Osteoblast (primary cell): ENCODE results near the gene CACNA1D. TPM values are rescaled to one million over a fixed set of nuclear protein-coding genes. Genes with fewer than 3 reads are reported as not detected.

Experiments used
- DNase-seq: peaks from one replicate; pipeline ENCODE4 v3.0.0; 2011; ENCODE audit warnings: low spot score, mixed read lengths; ENCODE audit not compliant: insufficient read length; ENCODE audit errors: missing footprints
- H2AFZ ChIP-seq: 2 replicates; pipeline ENCODE4 v1.6.0; 2011; ENCODE audit warnings: mild to moderate bottlenecking, low read length
- H3K27ac ChIP-seq: 2 replicates; pipeline ENCODE4 v1.5.1; 2011; ENCODE audit warnings: mild to moderate bottlenecking, low read depth, low read length, moderate library complexity
- H3K27me3 ChIP-seq: 2 replicates; pipeline ENCODE4 v1.6.0; 2012; ENCODE audit warnings: mild to moderate bottlenecking, control low read depth, inconsistent platforms, low read length, moderate library complexity; ENCODE audit not compliant: insufficient read depth
- H3K36me3 ChIP-seq: 2 replicates; pipeline ENCODE4 v1.5.1; 2011; ENCODE audit warnings: mild to moderate bottlenecking, low read length, control low read depth, moderate library complexity; ENCODE audit not compliant: insufficient read depth
- H3K4me1 ChIP-seq: 2 replicates; pipeline ENCODE4 v1.5.1; 2011; ENCODE audit warnings: mild to moderate bottlenecking, low read length, control low read depth, moderate library complexity; ENCODE audit not compliant: insufficient read depth
- H3K4me2 ChIP-seq: 2 replicates; pipeline ENCODE4 v1.6.0; 2011; ENCODE audit warnings: mild to moderate bottlenecking, low read length; ENCODE audit not compliant: insufficient read depth
- H3K4me3 ChIP-seq: fragments of 200-600 bp; sonication (generic); 3 replicates; pipeline ENCODE4 v1.5.1; 2012; ENCODE audit warnings: mild to moderate bottlenecking, low read length, inconsistent platforms; ENCODE audit not compliant: insufficient read depth
- H3K79me2 ChIP-seq: 2 replicates; pipeline ENCODE4 v1.6.0; 2012; ENCODE audit warnings: mild to moderate bottlenecking, low read length, control low read depth, inconsistent platforms; ENCODE audit not compliant: insufficient read depth
- H3K9me3 ChIP-seq: 2 replicates; pipeline ENCODE4 v1.5.1; 2011; ENCODE audit warnings: low read depth, low read length, control low read depth
- H4K20me1 ChIP-seq: 2 replicates; pipeline ENCODE4 v1.6.0; 2012; ENCODE audit warnings: mild to moderate bottlenecking, low read length, control low read depth; ENCODE audit not compliant: insufficient read depth
- CTCF ChIP-seq: IDR thresholded peaks from 2 replicates; pipeline ENCODE4 v1.5.1; 2011; ENCODE audit warnings: mild to moderate bottlenecking, low read depth, low read length, moderate library complexity; ENCODE audit errors: extremely low read depth
- total RNA-seq: library from RNA; depleted of rRNA; stranded (reverse); fragments of >200 nt; gene quantifications from 2 replicates; pipeline ENCODE4 v1.2.3, GENCODE V29; 2012

The CACNA1D gene
- total RNA-seq, 1 donor: under 0.01 TPM

- no peaks in the 10 kb centered on the region for H3K79me2 ChIP-seq
- no peak overlapping the region for H3K4me2 ChIP-seq
- no peak overlapping the region for H3K27ac ChIP-seq
- H2AFZ ChIP-seq: no peak overlapping the region
- TF ChIP-seq CTCF: no peak
- no peaks in the 10 kb centered on the region for H3K27me3 ChIP-seq
- H3K4me1 ChIP-seq: no peaks in the 10 kb centered on the region
- DNase-seq: no peak
- H3K4me3 ChIP-seq: no peak overlapping the region
- H4K20me1 ChIP-seq: no peaks in the 10 kb centered on the region
- H3K9me3 ChIP-seq: no peaks in the 10 kb centered on the region
- H3K36me3 ChIP-seq: no peaks in the 10 kb centered on the region
Observed at GRCh38 chr3:53519065-53519709, 24.8 kb downstream of the CACNA1D start.

GRCh38 chr3:53523346-53523745 is 28.9 kb downstream of the CACNA1D start:
- H3K27ac ChIP-seq: no peak overlapping the region
- no peak for TF ChIP-seq CTCF

GRCh38 chr3:53524566-53524965 is 30.2 kb downstream of the CACNA1D start:
- Histone ChIP-seq H3K79me2 (no peaks in the 10 kb centered on the region), H3K27me3 (no peaks in the 10 kb centered on the region), H3K4me2 (no peak overlapping the region), H3K4me3 (no peak overlapping the region), H3K9me3 (no peaks in the 10 kb centered on the region), H3K4me1 (no peaks in the 10 kb centered on the region), H4K20me1 (no peaks in the 10 kb centered on the region), H3K36me3 (no peaks in the 10 kb centered on the region), H3K27ac (no peak overlapping the region), H2AFZ (no peak overlapping the region)
- TF ChIP-seq CTCF: no peak
- no peak for DNase-seq

More at GRCh38 chr3:53523346-53523745, 28.9 kb downstream of the CACNA1D start:
- no peak overlapping the region for H2AFZ ChIP-seq
- no peaks in the 10 kb centered on the region for H3K9me3 ChIP-seq
- DNase-seq: no peak
- H3K4me2 ChIP-seq: no peak overlapping the region
- no peaks in the 10 kb centered on the region for H3K27me3 ChIP-seq
- no peaks in the 10 kb centered on the region for H3K4me1 ChIP-seq
- H3K36me3 ChIP-seq: no peaks in the 10 kb centered on the region
- H3K4me3 ChIP-seq: no peak overlapping the region
- H4K20me1 ChIP-seq: no peaks in the 10 kb centered on the region
- H3K79me2 ChIP-seq: no peaks in the 10 kb centered on the region

- no peaks in the 10 kb centered on the region for H3K79me2 ChIP-seq
- no peak overlapping the region for H3K4me2 ChIP-seq
- H3K27me3 ChIP-seq: no peaks in the 10 kb centered on the region
- no peak for DNase-seq
- no peak for TF ChIP-seq CTCF
- H3K27ac ChIP-seq: no peak overlapping the region
- no peaks in the 10 kb centered on the region for H3K9me3 ChIP-seq
- no peaks in the 10 kb centered on the region for H4K20me1 ChIP-seq
- H3K36me3 ChIP-seq: no peaks in the 10 kb centered on the region
- H2AFZ ChIP-seq: no peak overlapping the region
- H3K4me3 ChIP-seq: no peak overlapping the region
- H3K4me1 ChIP-seq: no peaks in the 10 kb centered on the region
Observed at GRCh38 chr3:53525765-53526703, 31.6 kb downstream of the CACNA1D start.
